Liver (tissue), 9 donors: ENCODE measurements around the gene DUSP9. TPM values are rescaled to one million over a fixed set of nuclear protein-coding genes. Genes with fewer than 3 reads are reported as not detected.

Experiments used
- DNase-seq: peaks from one replicate; pipeline ENCODE4 v3.0.0-alpha.2; 2017; ENCODE audit warnings: low spot score
- H3K27ac ChIP-seq, 2 donors: one replicate each; pipeline ENCODE4 v1.7.0; 2013; ENCODE audit warnings: inconsistent platforms in 2 of 2, low read length in 2 of 2, control low read depth in 1 of 2, low read depth in 1 of 2, mild to moderate bottlenecking in 1 of 2
- H3K27me3 ChIP-seq, 4 donors: one replicate each; pipeline versions ENCODE4 v1.6.1 to v1.7.0; 2013; ENCODE audit warnings: low read length in 3 of 4, inconsistent platforms in 1 of 4, mild to moderate bottlenecking in 1 of 4, moderate library complexity in 1 of 4; ENCODE audit not compliant: control insufficient read depth in 4 of 4, insufficient read depth in 4 of 4
- H3K36me3 ChIP-seq, 4 donors: one replicate each; pipeline versions ENCODE4 v1.6.1 to v1.7.0; 2013; ENCODE audit warnings: low read length in 3 of 4, mild to moderate bottlenecking in 3 of 4, low read depth in 1 of 4, moderate library complexity in 1 of 4; ENCODE audit not compliant: control insufficient read depth in 4 of 4, insufficient read depth in 3 of 4
- H3K4me1 ChIP-seq, 4 donors: one replicate each; pipeline versions ENCODE4 v1.6.1 to v1.7.0; 2013; ENCODE audit warnings: low read length in 3 of 4, mild to moderate bottlenecking in 3 of 4, moderate library complexity in 1 of 4; ENCODE audit not compliant: control insufficient read depth in 4 of 4, insufficient read depth in 4 of 4
- H3K4me3 ChIP-seq, 3 donors: one replicate each; pipeline versions ENCODE4 v1.6.1 to v1.7.0; 2013; ENCODE audit warnings: low read length in 3 of 3, control low read depth in 1 of 3, low read depth in 1 of 3, mild to moderate bottlenecking in 1 of 3
- H3K9ac ChIP-seq, 2 donors: one replicate each; pipeline ENCODE4 v1.7.0; 2013; ENCODE audit warnings: low read length in 2 of 2, mild to moderate bottlenecking in 2 of 2, moderate library complexity in 2 of 2, control low read depth in 1 of 2, low read depth in 1 of 2
- H3K9me3 ChIP-seq, 4 donors: one replicate each; pipeline versions ENCODE4 v1.6.1 to v1.7.0; 2013; ENCODE audit warnings: low read length in 3 of 4; ENCODE audit not compliant: control insufficient read depth in 4 of 4
- CTCF ChIP-seq: fragments of 150-350 bp; IDR thresholded peaks from 2 replicates; pipeline ENCODE4 v1.5.1; 2017; ENCODE audit warnings: improper control_type of control experiment, low read depth, low read length; ENCODE audit not compliant: missing input control
- EGR1 ChIP-seq, 2 donors: IDR thresholded peaks; 2 replicates each; pipeline ENCODE4 v1.6.1; 2016 to 2018; ENCODE audit warnings: antibody characterized with exemption in 2 of 2, low read depth in 2 of 2
- FOXA1 ChIP-seq: IDR thresholded peaks from 2 replicates; pipeline ENCODE4 v1.6.1; 2016; ENCODE audit warnings: antibody characterized with exemption
- FOXA2 ChIP-seq: IDR thresholded peaks from 2 replicates; pipeline ENCODE4 v1.6.1; 2016; ENCODE audit warnings: antibody characterized with exemption
- GABPA ChIP-seq, 2 donors: IDR thresholded peaks in 1 of 2; conservative IDR thresholded peaks in 1 of 2; 2 replicates each; pipeline ENCODE4 v1.6.1; 2016; ENCODE audit warnings: antibody characterized with exemption in 2 of 2, mild to moderate bottlenecking in 1 of 2, moderate library complexity in 1 of 2
- HNF4G ChIP-seq: IDR thresholded peaks from 2 replicates; pipeline ENCODE4 v1.6.1; 2016; ENCODE audit warnings: antibody characterized with exemption
- JUND ChIP-seq, 2 donors: IDR thresholded peaks; 2 replicates each; pipeline ENCODE4 v1.6.1; 2016; ENCODE audit warnings: antibody characterized with exemption in 2 of 2
- MAX ChIP-seq: IDR thresholded peaks from 2 replicates; pipeline ENCODE4 v1.6.1; 2016; ENCODE audit warnings: antibody characterized with exemption
- NR2F2 ChIP-seq: IDR thresholded peaks from 2 replicates; pipeline ENCODE4 v1.6.1; 2016; ENCODE audit warnings: antibody characterized with exemption
- RAD21 ChIP-seq, 2 donors: IDR thresholded peaks; 2 replicates each; pipeline ENCODE4 v1.6.1; 2016; ENCODE audit warnings: antibody characterized with exemption in 2 of 2, mild to moderate bottlenecking in 2 of 2
- REST ChIP-seq: IDR thresholded peaks from 2 replicates; pipeline ENCODE4 v1.6.1; 2016; ENCODE audit warnings: antibody characterized with exemption, mild to moderate bottlenecking
- RXRA ChIP-seq, 2 donors: IDR thresholded peaks; 2 replicates each; pipeline ENCODE4 v1.6.1; 2017 to 2018; ENCODE audit warnings: antibody characterized with exemption in 2 of 2, mild to moderate bottlenecking in 1 of 2
- SP1 ChIP-seq: IDR thresholded peaks from 2 replicates; pipeline ENCODE4 v1.6.1; 2018; ENCODE audit warnings: antibody characterized with exemption, mild to moderate bottlenecking
- TAF1 ChIP-seq: conservative IDR thresholded peaks from 2 replicates; pipeline ENCODE4 v1.6.1; 2016; ENCODE audit warnings: antibody characterized with exemption, mild to moderate bottlenecking
- YY1 ChIP-seq: IDR thresholded peaks from 2 replicates; pipeline ENCODE4 v1.6.1; 2016; ENCODE audit warnings: antibody characterized with exemption, mild to moderate bottlenecking
- ZBTB33 ChIP-seq: IDR thresholded peaks from 2 replicates; pipeline ENCODE4 v1.6.1; 2016; ENCODE audit warnings: antibody characterized with exemption
- WGBS: extraction: QIAGEN DNeasy Blood & Tissue Kit; methylation state at CpG from one replicate; pipeline ENCODE4 v1.1.7; 2013; 5-methylcytosine and 5-hydroxymethylcytosine counted together
- polyA plus RNA-seq, 2 donors: library from polyadenylated mRNA; stranded (reverse) in 1 of 2; unstranded in 1 of 2; fragments of 200-250 nt in 1 of 2; fragments of >200 nt in 1 of 2; fragmentation: Nextera tagmentation in 1 of 2; extraction: Ambion mirVana in 1 of 2; gene quantifications; one replicate each; pipeline versions ENCODE4 v1.2.1 to v1.2.3, GENCODE V29; 2013 to 2015
- total RNA-seq, 2 donors: library from RNA; depleted of rRNA; stranded (reverse); fragments of >200 nt; gene quantifications; one replicate each; pipeline ENCODE4 v1.2.3, GENCODE V29; 2014
- donor health status: healthy.
- donor health status: healthy.
- donor health status: healthy.
- donor health status: healthy.
- donor health status: healthy.

The DUSP9 gene
- total and polyA plus RNA-seq, 4 donors = 0.42 to 164 (median 1.4) TPM

- H3K9me3 ChIP-seq = no peaks in the 10 kb centered on the region
- no peak overlapping the region for H3K9ac ChIP-seq
- no peaks in the 10 kb centered on the region for H3K27me3 ChIP-seq
- no peak overlapping the region for H3K27ac ChIP-seq
- H3K4me1 ChIP-seq = peaks cover 4 to 11% (median 7%) of the 10 kb centered on the region in 4 donors
- no peak overlapping the region for H3K4me3 ChIP-seq
- DNase-seq = no peak
- H3K36me3 ChIP-seq = no peaks in the 10 kb centered on the region
- TF ChIP-seq FOXA2 (no peak), HNF4G (no peak), TAF1 (no peak), JUND (IDR thresholded peaks at IDR 0.05) (no peak), NR2F2 (no peak), MAX (no peak), REST (no peak), RAD21 (IDR thresholded peaks at IDR 0.05) (no peak), CTCF (no peak)
- 76% methylated on average over 2 of the region's 2 CpGs for WGBS
These were observed 38.6 kb upstream of the DUSP9 start for GRCh38 chrX:153608376-153608775.

GRCh38 chrX:153608806-153609205 lies 38.2 kb upstream of the DUSP9 start:
- Histone ChIP-seq H3K9ac (no peak overlapping the region), H3K9me3 (peaks cover 0 to under 1% (median 0%) of the 10 kb centered on the region in 4 donors), H3K27me3 (no peaks in the 10 kb centered on the region), H3K36me3 (no peaks in the 10 kb centered on the region), H3K4me3 (no peak overlapping the region), H3K27ac (no peak overlapping the region), H3K4me1 (peaks cover 4 to 11% (median 7%) of the 10 kb centered on the region in 4 donors)
- TF ChIP-seq FOXA2 (no peak), HNF4G (no peak), RXRA (IDR thresholded peaks at IDR 0.05) (no peak), TAF1 (no peak), GABPA (IDR thresholded peaks at IDR 0.05 in 1 of 2, conservative IDR thresholded peaks at IDR 0.05 in 1 of 2) (no peak), MAX (no peak), SP1 (no peak), YY1 (no peak), EGR1 (IDR thresholded peaks at IDR 0.05; ENCODE audit: low read depth in 2 of 2) (no peak), NR2F2 (no peak), FOXA1 (no peak), ZBTB33 (no peak)
- no peak for DNase-seq
- 71% methylated on average over 4 of the region's 4 CpGs for WGBS
